Activated CD4-positive, alpha-beta T cell treated with anti-CD3 and anti-CD28 coated beads for 48 hours (primary cell): ENCODE data around the gene OR12D1.
"Not testable (repeated sequence)": the region's sequence is repeated elsewhere in the genome, so short reads cannot be mapped to it uniquely, and the experiment has no call there.

Source experiments
- DNase-seq: peaks from one replicate; pipeline ENCODE4 v3.0.0-alpha.2; 2020

OR12D1 gene

GRCh38 chr6:29414588-29414987 is at the start of gene OR12D1:
Gene OR12D1 (plus strand): TSS chr6:29414928.
- DNase-seq = no peak

- no peak for DNase-seq
Measured at GRCh38 chr6:29368765-29369164, 46.0 kb upstream of the OR12D1 start, which contains the start of gene OR5V1. Gene OR5V1 (minus strand): TSS chr6:29368865. CDS start chr6:29356195, 12,670 bp downstream.

- DNase-seq = no peak
Measured at GRCh38 chr6:29375191-29375590, 39.5 kb upstream of the OR12D1 start, which contains the start of gene OR12D3. Gene OR12D3 (minus strand): TSS chr6:29375291. CDS start chr6:29375287, 4 bp downstream.

GRCh38 chr6:29376003-29376402 is 38.7 kb upstream of the OR12D1 start:
- no peak for DNase-seq

GRCh38 chr6:29388533-29388932 is 26.2 kb upstream of the OR12D1 start:
- DNase-seq = no peak

GRCh38 chr6:29395331-29395730 is 19.4 kb upstream of the OR12D1 start, which contains the start of gene OR12D2:
Gene OR12D2 (plus strand): TSS chr6:29395631. CDS start chr6:29396700, 1,069 bp downstream.
- DNase-seq = no peak

- DNase-seq = no peak
Measured at GRCh38 chr6:29399525-29399924, 15.2 kb upstream of the OR12D1 start.

- DNase-seq = no peak
Measured at GRCh38 chr6:29403801-29404200, 10.9 kb upstream of the OR12D1 start.

GRCh38 chr6:29419516-29419915 is 4.8 kb downstream of the OR12D1 start:
- DNase-seq = no peak

- no peak for DNase-seq
Measured at GRCh38 chr6:29424168-29424567, 9.4 kb downstream of the OR12D1 start.

- no peak for DNase-seq
Measured at GRCh38 chr6:29424575-29424974, 9.8 kb downstream of the OR12D1 start.

GRCh38 chr6:29425075-29425474 is 10.3 kb downstream of the OR12D1 start:
- no peak for DNase-seq

GRCh38 chr6:29426654-29427053 is 11.9 kb downstream of the OR12D1 start:
- DNase-seq = no peak

- DNase-seq = not testable (repeated sequence)
Measured at GRCh38 chr6:29436730-29437129, 22.0 kb downstream of the OR12D1 start.

GRCh38 chr6:29439006-29439405 is 24.3 kb downstream of the OR12D1 start, which contains the start of gene OR10C1:
Gene OR10C1 (plus strand): TSS chr6:29439306. CDS start chr6:29440016, 710 bp downstream.
- DNase-seq = no peak

- no peak for DNase-seq
Measured at GRCh38 chr6:29442719-29443118, 28.0 kb downstream of the OR12D1 start.

GRCh38 chr6:29444031-29444430 is 29.3 kb downstream of the OR12D1 start:
- not testable (repeated sequence) for DNase-seq

- no peak for DNase-seq
Measured at GRCh38 chr6:29447670-29448069, 32.9 kb downstream of the OR12D1 start.

- DNase-seq = no peak
Measured at GRCh38 chr6:29451471-29452193, 36.9 kb downstream of the OR12D1 start.

GRCh38 chr6:29456971-29457370 is 42.2 kb downstream of the OR12D1 start, which contains the start of the genes OR11A1 and OR2H1:
Gene OR11A1 (minus strand): TSS chr6:29457071. CDS start chr6:29427641, 29,430 bp downstream.
Gene OR2H1 (plus strand): TSS chr6:29457155. CDS start chr6:29461770, 4,615 bp downstream.
- DNase-seq = no peak

GRCh38 chr6:29461021-29461814 is 46.5 kb downstream of the OR12D1 start:
- no peak for DNase-seq

GRCh38 chr6:29462022-29462421 is 47.3 kb downstream of the OR12D1 start:
- no peak for DNase-seq

- no peak for DNase-seq
Measured at GRCh38 chr6:29465279-29465678, 50.6 kb downstream of the OR12D1 start.

GRCh38 chr6:29465801-29466200 is 51.1 kb downstream of the OR12D1 start:
- DNase-seq = no peak
